HK-2 (cell line): ENCODE data around the gene ANKZF1.

Experiments
- DNase-seq: peaks from one replicate; pipeline ENCODE4 v3.0.0-alpha.2; 2018; ENCODE audit not compliant: unreplicated experiment

ANKZF1 gene

GRCh38 chr2:219279916-219280516 lies 50.4 kb downstream of the ANKZF1 start:
- no peak for DNase-seq

- no peak for DNase-seq
Measured at GRCh38 chr2:219280651-219281050, 51.0 kb downstream of the ANKZF1 start.

GRCh38 chr2:219281588-219281987 lies 52.0 kb downstream of the ANKZF1 start:
- no peak for DNase-seq

GRCh38 chr2:219282375-219282774 lies 52.8 kb downstream of the ANKZF1 start:
- no peak for DNase-seq

GRCh38 chr2:219282943-219283581 lies 53.5 kb downstream of the ANKZF1 start:
- no peak for DNase-seq

GRCh38 chr2:219284501-219285372 lies 55.1 kb downstream of the ANKZF1 start:
- DNase-seq = no peak

GRCh38 chr2:219285373-219285735 lies 55.7 kb downstream of the ANKZF1 start:
- DNase-seq = no peak

- no peak for DNase-seq
Measured at GRCh38 chr2:219285894-219286425, 56.4 kb downstream of the ANKZF1 start.
